HepG2 (cell line): ENCODE results near the gene RPL11. TPM values are rescaled to one million over a fixed set of nuclear protein-coding genes. Genes with fewer than 3 reads are reported as not detected.
A peak's percentile ranks its signal among the peaks of the same experiment; 100 is the strongest.

Experiments
- ASH2L ChIP-seq: fragments of 300-600, 200-600 bp; sonication (generic); IDR thresholded peaks from 2 replicates; pipeline ENCODE4 v1.7.0; 2017; ENCODE audit warnings: low read depth, mild to moderate bottlenecking, moderate library complexity, mixed read lengths, low read length; ENCODE audit not compliant: insufficient read length
- DPF2 ChIP-seq: sonication (generic); formaldehyde crosslinking; IDR thresholded peaks from 2 replicates; pipeline ENCODE4 v1.4.0; 2020; ENCODE audit warnings: mild to moderate bottlenecking, low read depth, missing genetic modification reagents, borderline replicate concordance
- KLF6 ChIP-seq: IDR thresholded peaks from 2 replicates; pipeline ENCODE4 v1.8.0; 2016; ENCODE audit warnings: missing biosample characterization, missing genetic modification reagents
- MED13 ChIP-seq: sonication (generic); formaldehyde crosslinking; IDR thresholded peaks from 2 replicates; pipeline ENCODE4 v1.5.0; 2020; ENCODE audit warnings: missing genetic modification reagents
- NFIB ChIP-seq: sonication (generic); formaldehyde crosslinking; IDR thresholded peaks from 2 replicates; pipeline ENCODE4 v1.9.0; 2021; ENCODE audit warnings: missing genetic modification reagents, mild to moderate bottlenecking, borderline replicate concordance
- PHF20 ChIP-seq: sonication (generic); formaldehyde crosslinking; IDR thresholded peaks from 2 replicates; pipeline ENCODE4 v1.5.0; 2020; ENCODE audit warnings: mild to moderate bottlenecking, missing genetic modification reagents
- REPIN1 ChIP-seq: sonication (generic); formaldehyde crosslinking; IDR thresholded peaks from 2 replicates; pipeline ENCODE4 v1.8.0; 2022; ENCODE audit warnings: missing genetic modification reagents, low read depth, mild to moderate bottlenecking, borderline replicate concordance
- SAFB2 ChIP-seq: sonication (generic); formaldehyde crosslinking; IDR thresholded peaks from 2 replicates; pipeline ENCODE4 v1.5.1; 2020; ENCODE audit warnings: missing genetic modification reagents, low read depth, mild to moderate bottlenecking, borderline replicate concordance
- SNAPC2 ChIP-seq: sonication (generic); formaldehyde crosslinking; IDR thresholded peaks from 2 replicates; pipeline ENCODE4 v1.8.1; 2022; ENCODE audit warnings: mild to moderate bottlenecking, missing genetic modification reagents
- TAF1 ChIP-seq: sonication (generic); formaldehyde crosslinking; IDR thresholded peaks from 2 replicates; pipeline ENCODE4 v1.4.0; 2020; ENCODE audit warnings: missing genetic modification reagents
- ZBTB20 ChIP-seq: sonication (generic); formaldehyde crosslinking; IDR thresholded peaks from 2 replicates; pipeline ENCODE4 v1.8.1; 2023; ENCODE audit warnings: missing genetic modification reagents, low read depth, mild to moderate bottlenecking, borderline replicate concordance
- ZFYVE20 ChIP-seq: sonication (generic); formaldehyde crosslinking; IDR thresholded peaks from 2 replicates; pipeline ENCODE4 v1.8.0; 2023; ENCODE audit warnings: low read depth, mild to moderate bottlenecking, moderate library complexity, missing genetic modification reagents, borderline replicate concordance
- ZNF121 ChIP-seq: sonication (generic); formaldehyde crosslinking; IDR thresholded peaks from 2 replicates; pipeline ENCODE4 v1.5.0; 2020; ENCODE audit warnings: mild to moderate bottlenecking, missing genetic modification reagents
- ZNF138 ChIP-seq: sonication (generic); formaldehyde crosslinking; IDR thresholded peaks from 2 replicates; pipeline ENCODE4 v1.5.0; 2020; ENCODE audit warnings: mild to moderate bottlenecking, low read depth, missing genetic modification reagents
- ZNF263 ChIP-seq: sonication (generic); formaldehyde crosslinking; IDR thresholded peaks from 2 replicates; pipeline ENCODE4 v1.4.0; 2020; ENCODE audit warnings: missing genetic modification reagents
- ZNF543 ChIP-seq: sonication (generic); formaldehyde crosslinking; IDR thresholded peaks from 2 replicates; pipeline ENCODE4 v1.4.0; 2020; ENCODE audit warnings: mild to moderate bottlenecking, missing genetic modification reagents
- ZNF564 ChIP-seq: sonication (generic); formaldehyde crosslinking; IDR thresholded peaks from 2 replicates; pipeline ENCODE4 v1.8.1; 2023; ENCODE audit warnings: mild to moderate bottlenecking, missing genetic modification reagents
- ZNF567 ChIP-seq: sonication (generic); formaldehyde crosslinking; IDR thresholded peaks from 2 replicates; pipeline ENCODE4 v1.8.1; 2023; ENCODE audit warnings: mild to moderate bottlenecking, missing genetic modification reagents, borderline replicate concordance
- ZNF678 ChIP-seq: sonication (generic); formaldehyde crosslinking; IDR thresholded peaks from 2 replicates; pipeline ENCODE4 v1.4.0; 2020; ENCODE audit warnings: mild to moderate bottlenecking, missing genetic modification reagents
- ZNF737 ChIP-seq: sonication (generic); formaldehyde crosslinking; IDR thresholded peaks from 2 replicates; pipeline ENCODE4 v1.5.0; 2020; ENCODE audit warnings: missing genetic modification reagents, mild to moderate bottlenecking, borderline replicate concordance
- ZNF790 ChIP-seq: sonication (generic); formaldehyde crosslinking; IDR thresholded peaks from 2 replicates; pipeline ENCODE4 v1.8.0; 2022; ENCODE audit warnings: missing genetic modification reagents, mild to moderate bottlenecking, borderline replicate concordance
- ZNF816 ChIP-seq: sonication (generic); formaldehyde crosslinking; IDR thresholded peaks from 2 replicates; pipeline ENCODE4 v1.8.0; 2022; ENCODE audit warnings: missing genetic modification reagents, mild to moderate bottlenecking, borderline replicate concordance
- polyA plus RNA-seq, 8 experiments: library from polyadenylated mRNA; depleted of rRNA in 3 of 8; stranded (reverse) in 7 of 8; unstranded in 1 of 8; fragments of >200 nt; fragmentation: Illumina TruSeq in 4 of 8; extraction: Trizol in 4 of 8; gene quantifications; 2 replicates each; pipeline versions ENCODE4 v1.2.1 to v1.2.3, GENCODE V29; 2011 to 2016; ENCODE audit warnings: low read depth in 4 of 8, missing spikeins in 1 of 8, mixed read lengths in 1 of 8; ENCODE audit not compliant: insufficient read depth in 1 of 8
- total RNA-seq, 5 experiments: library from RNA; depleted of rRNA; stranded (reverse); fragments of >200 nt; fragmentation: Illumina TruSeq; extraction: Trizol; gene quantifications; 2 replicates each; pipeline ENCODE4 v1.2.3, GENCODE V29; 2016; ENCODE audit warnings: low read depth in 1 of 5
- TF ChIP-seq, protein P1 (sequence below): sonication (generic); formaldehyde crosslinking; IDR thresholded peaks from 2 replicates; pipeline ENCODE4 v1.8.0; 2022; ENCODE audit warnings: missing genetic modification reagents, mild to moderate bottlenecking, borderline replicate concordance
- TF ChIP-seq, protein P2 (sequence below): IDR thresholded peaks from 2 replicates; pipeline ENCODE4 v1.6.1; 2018; ENCODE audit warnings: missing genetic modification reagents, mild to moderate bottlenecking, missing compliant biosample characterization
- TF ChIP-seq, protein P3 (sequence below): sonication (generic); formaldehyde crosslinking; IDR thresholded peaks from 2 replicates; pipeline ENCODE4 v1.9.0; 2022; ENCODE audit warnings: low read depth, missing genetic modification reagents

The RPL11 gene
- total and polyA plus RNA-seq, 2 of the 13 experiments (the other 11 are each of a cell fraction or from before 2014, with no cell fraction given): 1,682 to 2,010 TPM

DNA sequence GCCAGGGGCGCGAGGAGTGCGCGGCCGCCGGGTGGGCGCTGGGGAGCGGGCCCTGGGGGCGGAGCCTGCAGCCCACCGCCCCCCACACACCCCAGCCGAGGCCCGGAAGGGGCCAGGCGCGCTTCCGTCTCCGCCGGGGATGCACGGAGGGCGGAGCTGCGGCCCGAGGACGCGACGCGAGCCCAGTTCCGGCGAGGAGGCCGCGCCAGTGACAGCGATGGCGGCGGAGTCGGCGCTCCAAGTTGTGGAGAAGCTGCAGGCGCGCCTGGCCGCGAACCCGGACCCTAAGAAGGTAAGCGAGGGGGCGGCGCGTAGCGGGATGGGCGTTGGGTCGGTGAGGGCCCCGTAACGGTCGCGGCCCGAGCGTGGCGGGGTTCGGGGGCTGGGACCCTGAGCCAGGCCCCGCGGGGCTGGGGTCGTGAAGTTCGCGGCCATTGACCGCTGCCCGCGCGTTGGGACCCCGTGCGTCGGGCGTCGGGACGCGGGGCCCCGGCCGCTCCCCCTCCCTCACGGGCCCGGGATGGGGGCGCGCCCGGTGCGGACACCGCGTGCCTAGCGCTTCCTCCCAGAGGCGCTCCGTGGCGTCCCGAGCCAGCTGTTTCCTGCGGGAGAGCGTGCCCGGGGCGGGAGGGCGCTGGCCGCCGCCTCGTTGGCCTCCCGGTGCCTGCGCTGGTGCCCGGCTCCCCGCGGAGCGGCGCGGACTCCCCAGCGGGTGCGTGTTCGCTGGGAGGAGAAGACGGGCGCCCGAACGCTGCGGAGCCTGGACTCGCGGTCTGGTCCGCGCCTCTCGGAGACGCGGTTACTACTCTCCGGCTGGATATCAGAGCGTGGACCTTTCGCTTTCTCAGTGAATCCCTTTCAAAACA, 51.9 kb downstream of the RPL11 start, which contains the start of gene ELOA (continued):
- TF ChIP-seq DPF2: no peak
- no peak for TF ChIP-seq SNAPC2 (CRISPR knock-in tag)
- TF ChIP-seq ZNF263 (CRISPR knock-in tag): no peak
- TF ChIP-seq, protein P1, sequence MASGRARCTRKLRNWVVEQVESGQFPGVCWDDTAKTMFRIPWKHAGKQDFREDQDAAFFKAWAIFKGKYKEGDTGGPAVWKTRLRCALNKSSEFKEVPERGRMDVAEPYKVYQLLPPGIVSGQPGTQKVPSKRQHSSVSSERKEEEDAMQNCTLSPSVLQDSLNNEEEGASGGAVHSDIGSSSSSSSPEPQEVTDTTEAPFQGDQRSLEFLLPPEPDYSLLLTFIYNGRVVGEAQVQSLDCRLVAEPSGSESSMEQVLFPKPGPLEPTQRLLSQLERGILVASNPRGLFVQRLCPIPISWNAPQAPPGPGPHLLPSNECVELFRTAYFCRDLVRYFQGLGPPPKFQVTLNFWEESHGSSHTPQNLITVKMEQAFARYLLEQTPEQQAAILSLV: peak; percentile 69; the same call in 1 of the 2 replicates
- TF ChIP-seq ZNF121 (CRISPR knock-in tag): no peak
- TF ChIP-seq ZNF678: no peak
- 0 out of 2 replicates have a peak, but pooled peaks have one; percentile 30 for TF ChIP-seq SAFB2
- TF ChIP-seq ZNF564 (CRISPR knock-in tag): no peak
- TF ChIP-seq PHF20: peak; percentile 73; the same call in 1 of the 2 replicates
- TF ChIP-seq, protein P2, sequence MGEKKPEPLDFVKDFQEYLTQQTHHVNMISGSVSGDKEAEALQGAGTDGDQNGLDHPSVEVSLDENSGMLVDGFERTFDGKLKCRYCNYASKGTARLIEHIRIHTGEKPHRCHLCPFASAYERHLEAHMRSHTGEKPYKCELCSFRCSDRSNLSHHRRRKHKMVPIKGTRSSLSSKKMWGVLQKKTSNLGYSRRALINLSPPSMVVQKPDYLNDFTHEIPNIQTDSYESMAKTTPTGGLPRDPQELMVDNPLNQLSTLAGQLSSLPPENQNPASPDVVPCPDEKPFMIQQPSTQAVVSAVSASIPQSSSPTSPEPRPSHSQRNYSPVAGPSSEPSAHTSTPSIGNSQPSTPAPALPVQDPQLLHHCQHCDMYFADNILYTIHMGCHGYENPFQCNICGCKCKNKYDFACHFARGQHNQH: peak; percentile 56; the same call in 1 of the 2 replicates
- TF ChIP-seq ZNF816 (CRISPR knock-in tag): 0 out of 2 replicates have a peak, but pooled peaks have one; percentile 86
- no peak for TF ChIP-seq ZBTB20 (CRISPR knock-in tag)
- no peak for TF ChIP-seq MED13 (CRISPR knock-in tag)
- 0 out of 2 replicates have a peak, but pooled peaks have one; percentile 35 for TF ChIP-seq REPIN1 (CRISPR knock-in tag)
- TF ChIP-seq NFIB (CRISPR knock-in tag): no peak
- peak; percentile 88 for TF ChIP-seq TAF1 (CRISPR knock-in tag)
- peak; percentile 50; the same call in 1 of the 2 replicates for TF ChIP-seq ZNF138 (CRISPR knock-in tag)
- TF ChIP-seq KLF6 (CRISPR knock-in tag): 0 out of 2 replicates have a peak, but pooled peaks have one; percentile 35
- TF ChIP-seq ASH2L: peak; percentile 74
- TF ChIP-seq, protein P3, sequence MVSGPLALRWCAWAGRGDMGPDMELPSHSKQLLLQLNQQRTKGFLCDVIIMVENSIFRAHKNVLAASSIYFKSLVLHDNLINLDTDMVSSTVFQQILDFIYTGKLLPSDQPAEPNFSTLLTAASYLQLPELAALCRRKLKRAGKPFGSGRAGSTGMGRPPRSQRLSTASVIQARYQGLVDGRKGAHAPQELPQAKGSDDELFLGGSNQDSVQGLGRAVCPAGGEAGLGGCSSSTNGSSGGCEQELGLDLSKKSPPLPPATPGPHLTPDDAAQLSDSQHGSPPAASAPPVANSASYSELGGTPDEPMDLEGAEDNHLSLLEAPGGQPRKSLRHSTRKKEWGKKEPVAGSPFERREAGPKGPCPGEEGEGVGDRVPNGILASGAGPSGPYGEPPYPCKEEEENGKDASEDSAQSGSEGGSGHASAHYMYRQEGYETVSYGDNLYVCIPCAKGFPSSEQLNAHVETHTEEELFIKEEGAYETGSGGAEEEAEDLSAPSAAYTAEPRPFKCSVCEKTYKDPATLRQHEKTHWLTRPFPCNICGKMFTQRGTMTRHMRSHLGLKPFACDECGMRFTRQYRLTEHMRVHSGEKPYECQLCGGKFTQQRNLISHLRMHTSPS: no peak
- 0 out of 2 replicates have a peak, but pooled peaks have one; percentile 20 for TF ChIP-seq ZFYVE20 (CRISPR knock-in tag)
- TF ChIP-seq ZNF790: 0 out of 2 replicates have a peak, but pooled peaks have one; percentile 67
- TF ChIP-seq ZNF737 (CRISPR knock-in tag): no peak
- TF ChIP-seq ZNF543 (CRISPR knock-in tag): 0 out of 2 replicates have a peak, but pooled peaks have one; percentile 46
- TF ChIP-seq ZNF567 (CRISPR knock-in tag): peak; percentile 61; the same call in 1 of the 2 replicates
